DND-41 (cell line): ENCODE results near the gene SYCE1L.

ENCODE experiments used
- ATAC-seq: fragments of 200-7000 bp; cut with Tn5 transposase; 3 replicates; pipeline ENCODE4 v1.9.1; 2021; ENCODE audit warnings: low read depth; ENCODE audit not compliant: insufficient read depth
- DNase-seq: peaks from one replicate; pipeline ENCODE4 v3.0.0-alpha.2; 2020
- H2AFZ ChIP-seq: 2 replicates; pipeline ENCODE4 v1.6.0; 2012; ENCODE audit warnings: low read depth, low read length
- H3K27ac ChIP-seq: 2 replicates; pipeline ENCODE4 v1.5.1; 2012; ENCODE audit warnings: low read length, inconsistent platforms
- H3K27me3 ChIP-seq: fragments of 200-600 bp; sonication (generic); 2 replicates; pipeline ENCODE4 v1.6.0; 2012; ENCODE audit warnings: low read length, mild to moderate bottlenecking, inconsistent platforms; ENCODE audit not compliant: insufficient read depth, poor library complexity
- H3K36me3 ChIP-seq: 2 replicates; pipeline ENCODE4 v1.5.1; 2012; ENCODE audit warnings: low read length, inconsistent platforms; ENCODE audit not compliant: insufficient read depth
- H3K4me1 ChIP-seq: 2 replicates; pipeline ENCODE4 v1.5.1; 2012; ENCODE audit warnings: mild to moderate bottlenecking, low read length; ENCODE audit not compliant: insufficient read depth
- H3K4me2 ChIP-seq: 2 replicates; pipeline ENCODE4 v1.6.0; 2012; ENCODE audit warnings: mild to moderate bottlenecking, moderate library complexity, low read length, inconsistent platforms; ENCODE audit not compliant: insufficient read depth
- H3K4me3 ChIP-seq, 2 experiments: fragments of 200-600 bp in 1 of 2; shearing (Covaris generic) in 1 of 2; 2 replicates each; pipeline ENCODE4 v1.5.1; 2012 to 2016; ENCODE audit warnings: inconsistent platforms in 2 of 2, low read length in 2 of 2, mild to moderate bottlenecking in 2 of 2, low read depth in 1 of 2, moderate library complexity in 1 of 2
- H3K79me2 ChIP-seq: 2 replicates; pipeline ENCODE4 v1.6.0; 2012; ENCODE audit warnings: low read length, inconsistent platforms; ENCODE audit not compliant: insufficient read depth
- H3K9ac ChIP-seq: 2 replicates; pipeline ENCODE4 v1.6.0; 2012; ENCODE audit warnings: low read depth, mild to moderate bottlenecking, inconsistent platforms, low read length, moderate library complexity
- H3K9me3 ChIP-seq: 2 replicates; pipeline ENCODE4 v1.5.1; 2012; ENCODE audit warnings: low read length, moderate library complexity, mild to moderate bottlenecking, inconsistent platforms; ENCODE audit not compliant: insufficient read depth, severe bottlenecking
- H4K20me1 ChIP-seq: 2 replicates; pipeline ENCODE4 v1.6.0; 2012; ENCODE audit warnings: low read length; ENCODE audit not compliant: insufficient read depth
- EZH2 ChIP-seq: IDR thresholded peaks from 3 replicates; pipeline ENCODE4 v1.6.1; 2012; ENCODE audit warnings: borderline replicate concordance, low read depth, mild to moderate bottlenecking, moderate library complexity, low read length, inconsistent platforms; ENCODE audit not compliant: severe bottlenecking
- TF ChIP-seq, protein P1 (sequence below): IDR thresholded peaks from 2 replicates; pipeline ENCODE4 v1.5.1; 2012; ENCODE audit warnings: borderline replicate concordance, low read length, moderate library complexity, mild to moderate bottlenecking; ENCODE audit not compliant: poor library complexity, severe bottlenecking; ENCODE audit errors: extremely low read depth

Gene SYCE1L, protein sequence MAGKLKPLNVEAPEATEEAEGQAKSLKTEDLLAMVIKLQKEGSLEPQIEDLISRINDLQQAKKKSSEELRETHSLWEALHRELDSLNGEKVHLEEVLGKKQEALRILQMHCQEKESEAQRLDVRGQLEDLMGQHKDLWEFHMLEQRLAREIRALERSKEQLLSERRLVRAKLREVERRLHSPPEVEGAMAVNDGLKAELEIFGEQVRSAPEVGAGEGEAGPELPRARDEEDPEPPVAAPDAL

DNA sequence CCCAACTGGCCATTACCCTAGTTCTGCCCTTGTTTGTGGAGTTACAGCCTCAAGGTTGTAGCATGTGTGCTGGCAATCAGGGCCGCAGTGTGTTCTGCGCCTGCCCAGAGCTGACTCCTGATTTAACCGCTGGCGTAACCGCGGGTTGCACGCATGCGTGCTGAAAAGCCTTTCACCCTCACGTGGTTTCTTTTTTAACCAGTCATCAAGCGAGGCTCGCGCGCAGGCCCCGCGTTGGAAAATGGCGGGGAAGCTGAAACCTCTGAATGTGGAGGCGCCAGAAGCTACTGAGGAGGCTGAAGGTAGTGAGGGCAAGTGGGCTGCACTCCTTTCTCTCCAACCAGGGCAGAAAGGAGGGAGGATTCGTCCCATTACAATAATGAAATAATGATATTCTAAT, at the start of gene SYCE1L:
SYCE1L (plus strand) TSS at position 198 of the 400 bp plus-strand sequence; CDS start at position 242, 44 bp downstream.
- peaks cover 57% of the 10 kb centered on the region for H3K36me3 ChIP-seq
- no peak within 1 kb of the TSS for H3K4me2 ChIP-seq
- no peak within 1 kb of the TSS for H3K27ac ChIP-seq
- no peak within 1 kb of the TSS for H2AFZ ChIP-seq
- H3K27me3 ChIP-seq: no peaks in the 10 kb centered on the region
- H3K4me3 ChIP-seq: no peak within 1 kb of the TSS
- ATAC-seq: no peak
- no peaks in the 10 kb centered on the region for H3K9me3 ChIP-seq
- peaks cover 4% of the 10 kb centered on the region; the same call in 1 of the 2 replicates for H3K79me2 ChIP-seq
- TF ChIP-seq, protein P1, sequence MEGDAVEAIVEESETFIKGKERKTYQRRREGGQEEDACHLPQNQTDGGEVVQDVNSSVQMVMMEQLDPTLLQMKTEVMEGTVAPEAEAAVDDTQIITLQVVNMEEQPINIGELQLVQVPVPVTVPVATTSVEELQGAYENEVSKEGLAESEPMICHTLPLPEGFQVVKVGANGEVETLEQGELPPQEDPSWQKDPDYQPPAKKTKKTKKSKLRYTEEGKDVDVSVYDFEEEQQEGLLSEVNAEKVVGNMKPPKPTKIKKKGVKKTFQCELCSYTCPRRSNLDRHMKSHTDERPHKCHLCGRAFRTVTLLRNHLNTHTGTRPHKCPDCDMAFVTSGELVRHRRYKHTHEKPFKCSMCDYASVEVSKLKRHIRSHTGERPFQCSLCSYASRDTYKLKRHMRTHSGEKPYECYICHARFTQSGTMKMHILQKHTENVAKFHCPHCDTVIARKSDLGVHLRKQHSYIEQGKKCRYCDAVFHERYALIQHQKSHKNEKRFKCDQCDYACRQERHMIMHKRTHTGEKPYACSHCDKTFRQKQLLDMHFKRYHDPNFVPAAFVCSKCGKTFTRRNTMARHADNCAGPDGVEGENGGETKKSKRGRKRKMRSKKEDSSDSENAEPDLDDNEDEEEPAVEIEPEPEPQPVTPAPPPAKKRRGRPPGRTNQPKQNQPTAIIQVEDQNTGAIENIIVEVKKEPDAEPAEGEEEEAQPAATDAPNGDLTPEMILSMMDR: no peak
- TF ChIP-seq EZH2: no peak
- peaks cover 15% of the 10 kb centered on the region for H4K20me1 ChIP-seq
- DNase-seq: no peak
- H3K9ac ChIP-seq: no peak within 1 kb of the TSS
- peaks cover 3% of the 10 kb centered on the region; the same call in 1 of the 2 replicates for H3K4me1 ChIP-seq

DNA sequence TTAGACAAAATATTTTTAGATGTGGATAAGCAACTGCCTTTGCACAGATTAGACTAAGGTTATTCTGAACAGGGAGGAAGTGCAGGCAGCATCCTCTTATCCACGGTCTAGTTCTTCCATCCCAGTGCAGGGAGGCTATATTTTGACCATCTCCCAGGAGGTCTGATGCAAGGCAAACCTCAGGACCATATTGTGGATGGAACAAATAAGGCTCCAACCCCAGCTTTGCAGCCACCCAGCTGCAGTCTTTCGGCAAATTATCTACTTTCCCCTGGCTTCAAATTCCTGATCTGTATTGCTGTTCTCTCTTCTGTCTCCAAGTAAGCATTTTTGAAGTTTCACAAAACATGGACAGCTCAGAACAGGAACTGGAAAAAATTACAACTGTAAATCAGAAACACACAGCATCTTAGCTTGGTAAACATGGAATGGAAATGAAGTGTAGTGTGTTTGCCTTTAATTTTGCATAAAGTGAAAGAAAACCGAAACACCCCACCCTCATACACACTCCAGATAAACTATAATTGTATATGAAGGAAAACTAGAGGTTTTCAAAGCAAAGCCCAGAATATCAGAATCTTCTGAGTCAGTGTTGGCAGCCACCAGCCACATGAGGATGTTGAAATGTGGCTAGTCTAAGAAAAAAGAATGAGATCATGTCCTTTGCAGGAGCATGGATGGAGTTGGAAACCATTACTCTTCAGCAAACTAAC, 41.7 kb upstream of the SYCE1L start:
- no peak overlapping the region for H3K9ac ChIP-seq
- no peaks in the 10 kb centered on the region for H3K4me1 ChIP-seq
- no peaks in the 10 kb centered on the region for H4K20me1 ChIP-seq
- no peaks in the 10 kb centered on the region for H3K79me2 ChIP-seq
- H3K27me3 ChIP-seq: peaks cover 4% of the 10 kb centered on the region
- H3K4me3 ChIP-seq: no peak overlapping the region
- ATAC-seq: no peak
- no peaks in the 10 kb centered on the region for H3K9me3 ChIP-seq
- TF ChIP-seq, protein P1: no peak
- no peak for TF ChIP-seq EZH2
- no peaks in the 10 kb centered on the region for H3K36me3 ChIP-seq
- no peak for DNase-seq
- no peak overlapping the region for H3K27ac ChIP-seq
- no peak overlapping the region for H3K4me2 ChIP-seq
- H2AFZ ChIP-seq: no peak overlapping the region

DNA sequence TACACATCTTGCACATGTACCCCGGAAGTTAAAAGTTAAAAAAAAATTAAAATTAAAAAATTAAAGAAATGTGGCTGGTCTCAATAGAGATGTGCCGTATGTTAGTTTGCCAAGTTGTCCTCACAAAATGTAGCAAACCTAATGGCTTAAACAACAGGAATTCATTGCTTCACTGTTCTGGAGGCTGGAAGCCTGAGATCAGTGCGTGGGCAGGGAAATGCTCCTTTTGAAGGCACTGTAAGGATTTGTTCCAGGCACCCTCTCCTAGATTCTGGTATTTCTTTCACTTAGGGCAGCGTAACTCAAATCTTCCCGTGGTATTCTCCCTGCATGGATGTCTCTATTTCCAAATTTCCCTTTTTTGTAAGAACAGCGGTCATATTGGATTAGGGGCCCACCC, 40.9 kb upstream of the SYCE1L start:
- DNase-seq (no peak), ATAC-seq (no peak)
- TF ChIP-seq, protein P1: no peak
- TF ChIP-seq EZH2: no peak
- Histone ChIP-seq H3K4me3 (no peak overlapping the region), H3K4me2 (no peak overlapping the region), H3K9ac (no peak overlapping the region), H2AFZ (no peak overlapping the region), H4K20me1 (no peaks in the 10 kb centered on the region), H3K9me3 (no peaks in the 10 kb centered on the region), H3K4me1 (no peaks in the 10 kb centered on the region), H3K27ac (no peak overlapping the region), H3K79me2 (no peaks in the 10 kb centered on the region), H3K36me3 (no peaks in the 10 kb centered on the region), H3K27me3 (peaks cover 4% of the 10 kb centered on the region)
